Activated CD4-positive, CD25-positive, alpha-beta regulatory T cell treated with anti-CD3 and anti-CD28 coated beads, Interleukin-2, amount 50 U/mL, for 72 hours (primary cell): ENCODE measurements around the gene USP34.

Source experiments
- DNase-seq: peaks from one replicate; pipeline ENCODE4 v3.0.0; 2021

The USP34 gene

GRCh38 chr2:61295981-61296380 lies 174.9 kb downstream of the USP34 start:
- DNase-seq, result no peak

- no peak for DNase-seq
Observed at GRCh38 chr2:61291851-61292575, 178.9 kb downstream of the USP34 start.

- no peak for DNase-seq
Observed at GRCh38 chr2:61288070-61288841, 182.6 kb downstream of the USP34 start.

GRCh38 chr2:61287254-61287653 lies 183.6 kb downstream of the USP34 start:
- no peak for DNase-seq

- no peak for DNase-seq
Observed at GRCh38 chr2:61283443-61284160, 187.3 kb downstream of the USP34 start.

GRCh38 chr2:61282104-61282590 lies 188.7 kb downstream of the USP34 start:
- DNase-seq, result no peak

GRCh38 chr2:61281321-61281720 lies 189.6 kb downstream of the USP34 start:
- no peak for DNase-seq

- no peak for DNase-seq
Observed at GRCh38 chr2:61277756-61278155, 193.1 kb downstream of the USP34 start.

- no peak for DNase-seq
Observed at GRCh38 chr2:61275575-61276184, 195.2 kb downstream of the USP34 start.

GRCh38 chr2:61272421-61273070 lies 198.3 kb downstream of the USP34 start:
- no peak for DNase-seq

GRCh38 chr2:61268249-61268648 lies 202.6 kb downstream of the USP34 start:
- no peak for DNase-seq

GRCh38 chr2:61266632-61267505 lies 204.0 kb downstream of the USP34 start:
- no peak for DNase-seq

- DNase-seq, result no peak
Observed at GRCh38 chr2:61263830-61264229, 207.1 kb downstream of the USP34 start.

GRCh38 chr2:61262699-61263098 lies 208.2 kb downstream of the USP34 start:
- DNase-seq, result no peak

GRCh38 chr2:61257446-61257845 lies 213.4 kb downstream of the USP34 start:
- DNase-seq, result no peak

GRCh38 chr2:61255580-61256437 lies 215.1 kb downstream of the USP34 start:
- no peak for DNase-seq

- DNase-seq, result no peak
Observed at GRCh38 chr2:61254536-61254935, 216.4 kb downstream of the USP34 start.

GRCh38 chr2:61253136-61253535 lies 217.8 kb downstream of the USP34 start:
- no peak for DNase-seq

GRCh38 chr2:61252031-61252430 lies 218.9 kb downstream of the USP34 start:
- DNase-seq, result no peak

- DNase-seq, result no peak
Observed at GRCh38 chr2:61249521-61250071, 221.3 kb downstream of the USP34 start.
